Brain microvascular endothelial cell (primary cell): ENCODE results near the gene TMEM212.
A peak's percentile ranks its signal among the peaks of the same experiment; 100 is the strongest.

ENCODE experiments used
- DNase-seq: peaks from one replicate; pipeline ENCODE4 v3.0.0-alpha.2; 2020
- H3K27ac ChIP-seq: fragments of 250-450 bp; sonication (Bioruptor Pico); 2 replicates; pipeline ENCODE4 v1.5.1; 2020; ENCODE audit warnings: mild to moderate bottlenecking, moderate library complexity
- H3K27me3 ChIP-seq: fragments of 250-450 bp; sonication (Bioruptor Pico); replicated peaks from 2 replicates; pipeline ENCODE4 v1.5.1; 2020; ENCODE audit warnings: mild to moderate bottlenecking
- H3K36me3 ChIP-seq: fragments of 250-450 bp; sonication (Bioruptor Pico); replicated peaks from 2 replicates; pipeline ENCODE4 v1.5.1; 2020; ENCODE audit warnings: mild to moderate bottlenecking
- H3K4me3 ChIP-seq: 2 replicates; pipeline ENCODE4 v1.5.1; 2011; ENCODE audit warnings: low read depth, mild to moderate bottlenecking, control low read depth, low read length, moderate library complexity
- CTCF ChIP-seq: IDR thresholded peaks from 2 replicates; pipeline ENCODE4 v1.5.1; 2011; ENCODE audit warnings: low read depth, mild to moderate bottlenecking, moderate library complexity, low read length, control low read depth, inconsistent platforms; ENCODE audit errors: missing control alignments
- in situ Hi-C: cut with HindIII; loops from 2 replicates; pipeline ENCODE4 v1.10.0; 2017; ENCODE audit warnings: low sequenced_read_pairs, low pct_ligation_motif_present

TMEM212 gene

GRCh38 chr3:171827836-171828458 lies 15.2 kb upstream of the TMEM212 start:
- Histone ChIP-seq H3K27ac (peak overlapping the region; percentile 38), H3K36me3 (no peaks in the 10 kb centered on the region), H3K27me3 (no peaks in the 10 kb centered on the region), H3K4me3 (no peak overlapping the region)
- TF ChIP-seq CTCF, result no peak
- DNase-seq, result no peak
- in situ Hi-C loops, result no loop called here

- TF ChIP-seq CTCF, result no peak
- H3K27ac ChIP-seq, result peak overlapping the region; percentile 6
- H3K27me3 ChIP-seq, result no peaks in the 10 kb centered on the region
- in situ Hi-C loops, result no loop called here
- no peak overlapping the region for H3K4me3 ChIP-seq
- H3K36me3 ChIP-seq, result no peaks in the 10 kb centered on the region
- DNase-seq, result no peak
Observed at GRCh38 chr3:171828902-171829770, 14.0 kb upstream of the TMEM212 start.

GRCh38 chr3:171829841-171830517 lies 13.2 kb upstream of the TMEM212 start:
- DNase-seq, result peak; percentile 86
- no peaks in the 10 kb centered on the region for H3K36me3 ChIP-seq
- in situ Hi-C loops, result no loop called here
- H3K27me3 ChIP-seq, result no peaks in the 10 kb centered on the region
- no peak overlapping the region for H3K4me3 ChIP-seq
- H3K27ac ChIP-seq, result peak overlapping the region; percentile 43
- TF ChIP-seq CTCF, result peak; percentile 89

GRCh38 chr3:171830518-171830875 lies 12.7 kb upstream of the TMEM212 start:
- H3K4me3 ChIP-seq, result no peak overlapping the region
- H3K27ac ChIP-seq, result peak overlapping the region; percentile 43
- DNase-seq, result no peak
- TF ChIP-seq CTCF, result no peak
- H3K27me3 ChIP-seq, result no peaks in the 10 kb centered on the region
- no peaks in the 10 kb centered on the region for H3K36me3 ChIP-seq
- in situ Hi-C loops, result no loop called here

GRCh38 chr3:171831936-171832335 lies 11.2 kb upstream of the TMEM212 start:
- no peak for DNase-seq
- in situ Hi-C loops, result no loop called here
- Histone ChIP-seq H3K36me3 (no peaks in the 10 kb centered on the region), H3K27ac (no peak overlapping the region), H3K27me3 (no peaks in the 10 kb centered on the region), H3K4me3 (no peak overlapping the region)
- TF ChIP-seq CTCF, result no peak
